ENCODE results near the gene KPNA2.
"Not testable (repeated sequence)": the region's sequence is repeated elsewhere in the genome, so short reads cannot be mapped to it uniquely, and the experiment has no call there.

The KPNA2 gene

DNA sequence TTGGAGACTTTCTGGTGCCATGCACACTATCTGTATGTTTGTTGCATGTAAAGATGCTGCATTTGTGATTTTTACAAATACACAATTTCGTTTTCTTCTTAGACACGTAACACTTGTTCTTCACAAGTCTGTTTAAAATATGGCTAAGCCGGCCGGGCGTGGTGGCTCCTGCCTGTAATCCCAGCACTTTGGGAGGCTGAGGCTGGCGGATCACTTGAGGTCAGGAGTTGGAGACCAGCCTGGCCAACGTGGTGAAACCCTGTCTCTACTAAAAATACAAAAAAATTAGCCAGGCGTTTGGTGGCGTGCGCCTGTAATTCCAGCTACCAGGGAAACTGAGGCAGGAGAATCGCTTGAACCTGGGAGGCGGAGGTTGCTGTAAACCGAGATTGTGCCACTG lies 14.7 kb upstream of the KPNA2 start:
- DNase-seq = not testable (repeated sequence)

DNA sequence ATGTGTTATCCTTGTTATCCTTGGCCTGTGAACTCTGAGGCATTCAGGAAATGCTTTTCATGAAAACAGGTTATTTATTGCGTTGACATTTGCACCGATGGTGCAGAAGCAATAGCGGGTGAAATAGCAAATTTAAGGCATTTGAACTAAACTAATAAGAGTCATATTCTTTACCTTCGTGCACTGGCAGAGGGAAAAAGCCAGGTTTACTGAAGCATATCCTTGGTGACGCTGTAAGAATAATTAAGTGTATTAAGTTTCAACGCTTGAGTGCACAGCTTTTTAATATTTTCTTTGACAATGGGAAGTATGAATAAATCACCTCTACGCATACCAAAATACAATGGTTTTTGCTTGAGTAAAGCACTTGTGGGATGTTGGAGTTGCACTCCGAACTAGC lies 13.6 kb upstream of the KPNA2 start:
- no peak for DNase-seq

DNA sequence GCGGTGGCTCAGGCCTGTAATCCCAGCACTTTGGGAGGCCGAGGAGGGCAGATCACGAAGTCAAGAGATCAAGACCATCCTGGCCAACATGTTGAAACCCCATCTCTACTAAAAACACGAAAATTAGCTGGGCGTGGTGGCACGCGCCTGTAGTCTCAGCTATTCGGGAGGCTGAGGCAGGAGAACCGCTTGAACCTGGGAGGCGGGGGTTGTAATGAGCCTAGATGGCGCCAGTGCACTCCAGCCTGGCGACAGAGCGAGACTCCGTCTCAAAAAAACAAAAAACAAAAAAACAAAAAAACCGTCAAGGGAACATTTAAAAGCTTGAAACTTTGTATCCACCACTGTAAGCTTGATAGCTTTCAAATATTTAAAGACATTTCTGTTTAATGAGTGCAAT lies 13.0 kb upstream of the KPNA2 start:
- DNase-seq = not testable (repeated sequence)

GRCh38 chr17:68029512-68030215 lies 5.9 kb upstream of the KPNA2 start:
- DNase-seq = no peak

DNA sequence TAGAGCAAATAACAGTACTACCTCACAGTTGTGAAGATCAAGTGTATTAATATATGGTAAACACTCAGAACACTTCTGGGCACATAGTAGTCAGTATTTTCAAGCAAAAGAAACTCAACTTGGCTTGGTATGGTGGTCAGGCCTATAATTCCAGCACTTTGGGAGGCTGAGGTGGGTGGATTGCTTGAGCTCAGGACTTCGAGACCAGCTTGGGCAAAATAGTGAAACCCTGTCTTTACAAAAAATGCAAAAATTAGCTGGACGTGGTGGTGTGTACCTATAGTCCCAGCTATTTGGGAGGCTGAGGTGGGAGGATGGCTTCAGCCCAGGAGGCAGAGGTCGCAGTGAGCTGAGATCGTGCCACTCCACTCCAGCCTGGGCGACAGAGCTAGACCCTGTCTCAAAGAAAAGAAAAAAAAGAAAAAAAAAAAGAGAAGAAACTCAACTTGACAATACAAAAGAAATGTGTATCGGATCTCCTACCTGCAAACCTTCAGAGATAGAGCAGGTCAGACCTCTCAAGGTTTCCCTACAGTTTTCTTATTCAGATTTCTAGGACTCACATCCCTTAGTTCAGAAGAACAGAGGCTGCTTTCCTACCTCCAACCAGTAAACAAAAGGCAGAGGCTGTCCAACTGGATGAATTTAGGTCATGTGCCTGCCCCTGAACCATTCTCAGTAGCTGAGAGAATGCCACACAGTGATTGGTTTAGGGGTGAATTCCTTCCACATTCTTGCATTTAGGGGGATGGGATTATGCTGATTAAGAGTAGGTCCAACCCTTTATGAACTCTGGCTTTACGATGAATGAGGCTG lies 1.7 kb upstream of the KPNA2 start:
- no peak for DNase-seq

DNA sequence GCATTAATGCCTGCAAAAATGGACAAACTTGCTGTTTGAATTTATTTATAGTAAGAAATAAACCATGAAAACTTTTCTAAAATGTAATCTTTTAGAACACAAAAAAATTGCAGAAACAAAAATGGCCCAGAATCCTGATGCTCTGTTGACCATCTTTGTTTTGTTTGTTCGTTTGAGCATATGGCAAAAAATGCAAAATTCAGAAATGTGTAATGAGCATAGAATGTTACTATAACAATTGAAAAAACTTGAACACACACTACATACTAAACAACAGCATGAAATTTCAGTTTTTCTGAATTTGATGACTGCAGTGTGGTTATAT lies 1.1 kb upstream of the KPNA2 start:
- no peak for DNase-seq

GRCh38 chr17:68035131-68035522 lies 408 bp upstream of the KPNA2 start:
- peak; percentile 93 for DNase-seq

- no peak for DNase-seq
Measured at GRCh38 chr17:68036304-68037147, 991 bp downstream of the KPNA2 start.

GRCh38 chr17:68047153-68047846 lies 11.8 kb downstream of the KPNA2 start:
- no peak for DNase-seq

- not testable (repeated sequence) for DNase-seq
Measured at GRCh38 chr17:68047890-68048542, 12.5 kb downstream of the KPNA2 start.

- no peak for DNase-seq
Measured at GRCh38 chr17:68048996-68049395, 13.5 kb downstream of the KPNA2 start.

GRCh38 chr17:68049812-68050437 lies 14.4 kb downstream of the KPNA2 start:
- not testable (repeated sequence) for DNase-seq

DNA sequence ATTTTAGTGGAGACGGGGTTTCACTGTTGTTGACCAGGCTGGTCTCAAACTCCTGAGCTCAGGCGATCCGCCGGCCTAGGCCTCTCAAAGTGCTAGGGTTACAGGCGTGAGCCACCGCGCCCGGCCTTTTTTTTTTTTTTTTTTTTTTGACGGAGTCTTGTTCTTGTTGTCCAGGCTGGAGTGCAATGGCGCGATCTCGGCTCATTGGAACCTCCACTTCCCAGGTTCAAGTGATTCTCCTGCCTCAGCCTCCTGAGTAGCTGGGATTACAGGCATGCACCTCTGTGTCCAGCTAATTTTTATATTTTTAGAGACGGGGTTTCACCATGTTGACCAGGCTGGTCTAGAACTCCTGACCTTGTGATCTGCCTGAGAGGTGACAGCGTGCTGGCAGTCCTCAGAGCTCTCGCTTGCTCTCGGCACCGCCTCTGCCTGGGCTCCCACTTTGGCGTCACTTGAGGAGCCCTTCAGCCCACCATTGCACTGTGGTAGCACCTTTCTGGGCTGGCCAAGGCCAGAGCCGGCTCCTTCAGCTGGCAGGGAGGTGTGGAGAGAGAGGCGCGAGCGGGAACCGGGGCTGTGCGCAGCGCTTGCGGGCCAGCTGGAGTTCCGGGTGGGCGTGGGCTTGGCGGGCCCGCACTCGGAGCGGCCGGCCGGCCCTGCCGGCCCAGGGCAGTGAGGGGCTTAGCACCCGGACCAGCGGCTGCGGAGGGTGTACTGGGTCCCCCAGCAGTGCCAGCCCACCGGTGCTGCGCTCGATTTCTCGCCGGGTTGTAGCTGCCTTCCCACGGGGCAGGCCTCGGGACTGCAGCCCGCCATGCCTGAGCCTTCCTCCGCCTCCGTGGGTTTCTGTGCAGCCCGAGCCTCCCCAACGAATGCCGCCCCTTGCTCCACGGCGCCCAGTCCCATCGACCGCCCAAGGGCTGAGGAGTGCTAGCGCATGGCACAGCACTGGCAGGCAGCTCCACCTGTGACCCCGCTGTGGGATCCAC lies 16.1 kb downstream of the KPNA2 start:
- DNase-seq = not testable (repeated sequence)

DNA sequence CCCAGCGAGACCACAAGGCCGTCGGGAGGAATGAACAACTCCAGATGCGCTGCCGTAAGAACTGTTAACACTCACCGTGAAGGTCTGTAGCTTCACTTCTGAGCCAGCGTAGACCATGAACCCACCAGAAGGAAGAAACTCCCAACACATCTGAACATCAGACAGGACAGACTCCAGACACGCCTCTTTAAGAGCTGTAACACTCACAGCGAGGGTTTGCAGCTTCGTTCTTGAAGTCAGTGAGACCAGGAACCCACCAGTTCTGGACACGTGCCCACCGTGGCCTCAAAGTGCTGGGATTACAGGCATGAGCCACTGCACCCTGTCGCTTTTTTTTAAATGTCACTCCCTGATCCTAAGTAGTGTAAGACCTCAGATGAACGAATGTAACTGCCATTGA lies 17.3 kb downstream of the KPNA2 start:
- no peak for DNase-seq

DNA sequence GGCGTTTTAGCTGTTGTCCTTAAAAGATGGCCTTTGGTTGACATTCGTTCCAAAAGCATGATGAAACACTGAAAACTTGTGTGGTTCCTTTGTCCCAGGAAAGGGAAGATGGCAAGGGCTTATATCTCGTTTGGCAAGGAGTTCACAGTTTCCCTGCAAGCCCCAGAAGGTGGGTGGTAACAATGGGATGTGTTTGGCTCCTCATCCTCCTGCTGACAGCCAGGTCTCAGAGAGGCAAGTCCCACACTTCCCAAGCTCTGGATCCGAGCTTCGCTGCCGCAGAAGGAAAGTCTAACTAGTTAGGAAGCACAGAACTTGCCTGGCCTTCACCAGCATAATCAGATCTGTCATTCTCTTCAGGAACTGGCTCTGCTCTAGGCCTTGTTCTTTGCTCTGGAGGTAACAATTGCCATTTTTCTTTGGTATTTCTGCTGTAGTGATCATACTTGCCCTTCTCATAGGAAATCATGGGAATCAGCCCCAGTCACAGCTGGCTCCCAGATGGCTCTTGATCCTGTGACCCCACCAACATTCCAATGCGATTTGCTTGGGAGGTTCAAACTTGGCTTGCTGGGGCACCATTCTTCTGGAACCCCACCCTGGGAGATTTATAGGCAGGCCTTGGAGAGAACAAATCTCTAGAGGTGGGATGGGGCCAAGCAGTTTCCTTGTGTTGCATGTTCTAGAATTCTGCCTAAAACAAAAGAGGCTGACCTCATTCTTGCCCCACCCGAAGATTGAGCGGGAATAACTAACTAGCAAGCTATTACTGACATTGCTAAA lies 17.9 kb downstream of the KPNA2 start:
- DNase-seq = no peak

DNA sequence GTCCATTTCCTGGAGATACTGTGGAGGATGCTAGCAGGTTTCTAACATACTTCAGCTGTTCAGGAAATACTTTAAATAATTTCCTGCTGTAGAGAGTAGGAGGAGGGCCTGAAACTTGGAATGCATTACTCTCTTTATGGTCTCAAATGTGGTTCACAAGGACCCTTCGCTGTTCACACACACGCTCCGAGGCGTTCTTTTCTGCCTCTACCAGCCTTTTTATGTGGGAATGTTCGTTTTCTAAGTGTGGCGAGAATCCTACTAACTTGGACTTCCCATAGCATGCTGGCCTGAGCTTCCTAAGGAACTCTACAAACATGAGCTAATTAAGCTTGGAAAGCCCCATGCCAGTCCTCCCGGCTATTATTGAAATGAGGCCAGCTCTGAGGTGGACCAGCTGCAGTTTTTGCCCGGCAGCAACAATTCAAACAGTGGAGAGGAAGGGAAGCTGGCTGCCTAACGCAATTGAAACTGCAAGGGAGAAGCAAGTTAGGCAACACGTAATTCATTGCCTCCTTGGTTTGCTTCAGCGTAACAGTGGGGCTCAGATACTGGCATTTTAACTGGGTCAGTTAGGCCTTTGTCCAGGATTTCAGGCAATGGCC lies 18.9 kb downstream of the KPNA2 start:
- DNase-seq = no peak

- peak; percentile 45 for DNase-seq
Measured at GRCh38 chr17:68057531-68057952, 22.0 kb downstream of the KPNA2 start.

DNA sequence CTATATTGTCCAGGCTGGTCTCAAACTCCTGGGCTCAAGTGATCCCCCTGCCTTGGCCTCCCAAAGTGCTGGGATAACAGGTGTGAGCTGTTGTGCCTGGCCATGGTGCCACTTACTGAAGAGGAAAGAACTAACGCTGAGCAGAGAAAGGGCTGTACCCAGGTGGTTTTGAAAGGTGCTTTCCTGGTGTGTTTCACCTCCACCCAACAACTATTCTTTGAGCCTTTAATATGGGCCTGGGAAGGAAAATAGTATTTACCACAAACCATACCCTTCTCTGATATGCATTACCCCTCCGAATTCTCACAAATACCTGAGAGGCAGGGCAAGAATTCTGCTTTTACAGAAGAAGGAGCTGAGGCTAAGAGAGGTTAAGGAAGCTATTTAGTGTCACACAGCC lies 24.8 kb downstream of the KPNA2 start:
- DNase-seq = no peak

Data from stimulated activated CD4-positive, alpha-beta T cell treated with anti-CD3 and anti-CD28 coated beads, Interleukin-4, amount 100 ng/mL, for 24 hours (primary cell).